Activated T-helper 1 cell treated with anti-CD3 and anti-CD28 coated beads, Interleukin-12 subunit alpha, Interleukin-12 subunit beta, Interleukin-2, Interleukin-4 antibody, amounts not matched to agents 30 ng/mL and 10 ng/mL and 1 ng/mL, durations not matched to agents 14 hours and 24 hours and 36 hours (primary cell): ENCODE data around the gene MMP3. TPM values are rescaled to one million over a fixed set of nuclear protein-coding genes. Genes with fewer than 3 reads are reported as not detected.

Experiments used
- DNase-seq: peaks from one replicate; pipeline ENCODE4 v3.0.0; 2021; ENCODE audit warnings: low spot score
- H3K27ac Mint-ChIP-seq: one replicate; pipeline ENCODE4 v1.8.0; 2021; ENCODE audit warnings: mild to moderate bottlenecking, mixed read lengths
- H3K27me3 Mint-ChIP-seq: one replicate; pipeline ENCODE4 v1.8.0; 2022; ENCODE audit warnings: mild to moderate bottlenecking, moderate library complexity, mixed read lengths; ENCODE audit not compliant: insufficient read depth
- H3K36me3 Mint-ChIP-seq: one replicate; pipeline ENCODE4 v1.8.0; 2021; ENCODE audit warnings: low read depth, mixed read lengths
- H3K4me1 Mint-ChIP-seq: one replicate; pipeline ENCODE4 v1.8.0; 2021; ENCODE audit warnings: low read depth, mixed read lengths
- H3K4me3 Mint-ChIP-seq: one replicate; pipeline ENCODE4 v1.8.0; 2021; ENCODE audit warnings: mild to moderate bottlenecking, moderate library complexity, mixed read lengths
- H3K9me3 Mint-ChIP-seq: one replicate; pipeline ENCODE4 v1.8.0; 2021; ENCODE audit warnings: mixed read lengths
- intact Hi-C: fragments of 100-400 bp; cut with micrococcal nuclease; formaldehyde crosslinking; loops from one replicate; pipeline ENCODE4 v1.15.1; 2024
- total RNA-seq: library from RNA; stranded (reverse); gene quantifications from 2 replicates; pipeline ENCODE4 v1.2.3, GENCODE V29; 2022

Gene MMP3
- total RNA-seq, 1 donor from 2014 or later = not detected

- intact Hi-C loops = loop anchor here (10.0 kb wide), 1 partner anchor 225 kb away; no protein-coding TSS in a partner anchor
- H3K27me3 Mint-ChIP-seq = peaks cover 23% of the 10 kb centered on the region
- H3K9me3 Mint-ChIP-seq = no peaks in the 10 kb centered on the region
- no peaks in the 10 kb centered on the region for H3K36me3 Mint-ChIP-seq
- no peak overlapping the region for H3K27ac Mint-ChIP-seq
- no peak for DNase-seq
- no peak overlapping the region for H3K4me3 Mint-ChIP-seq
- H3K4me1 Mint-ChIP-seq = no peaks in the 10 kb centered on the region
Measured at GRCh38 chr11:102830001-102830727, 13.2 kb downstream of the MMP3 start.

DNA sequence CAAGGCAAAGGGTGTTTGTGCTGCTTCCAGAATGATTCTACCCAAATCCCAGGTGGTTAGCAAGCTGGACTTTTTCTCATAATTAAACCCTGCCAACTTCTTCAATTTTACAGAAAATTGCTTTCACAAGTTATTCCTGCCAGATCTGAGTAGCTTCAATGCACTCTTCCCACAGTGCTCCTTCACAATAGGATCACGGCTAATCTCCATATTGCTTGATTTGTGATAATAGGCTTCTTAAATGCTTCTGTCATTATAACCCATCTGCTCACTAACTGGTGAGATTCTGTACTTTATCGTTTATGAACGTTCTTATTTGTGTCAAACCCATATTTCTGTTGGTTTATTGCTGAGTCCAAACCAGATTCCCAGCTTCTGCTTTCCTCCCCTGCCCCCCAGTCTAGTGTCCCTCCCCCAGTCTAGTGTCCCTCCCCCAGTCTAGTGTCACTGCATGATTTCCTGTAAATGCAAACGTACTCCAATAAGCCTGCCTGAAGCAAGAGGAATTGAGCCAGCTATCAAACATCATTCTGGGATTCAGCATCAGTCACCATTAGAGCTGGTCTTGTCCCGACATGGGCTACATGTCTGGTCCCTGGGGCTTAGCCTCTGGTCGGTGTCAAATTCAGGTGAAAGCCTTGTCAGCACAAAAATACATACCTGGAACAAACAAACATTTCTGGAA is 14.0 kb downstream of the MMP3 start:
- intact Hi-C loops = no loop called here
- H3K4me1 Mint-ChIP-seq = no peaks in the 10 kb centered on the region
- no peaks in the 10 kb centered on the region for H3K36me3 Mint-ChIP-seq
- H3K9me3 Mint-ChIP-seq = no peaks in the 10 kb centered on the region
- peaks cover 23% of the 10 kb centered on the region for H3K27me3 Mint-ChIP-seq
- DNase-seq = no peak
- H3K4me3 Mint-ChIP-seq = no peak overlapping the region
- no peak overlapping the region for H3K27ac Mint-ChIP-seq

GRCh38 chr11:102824556-102824955 is 18.9 kb downstream of the MMP3 start:
- no peaks in the 10 kb centered on the region for H3K4me1 Mint-ChIP-seq
- intact Hi-C loops = no loop called here

DNA sequence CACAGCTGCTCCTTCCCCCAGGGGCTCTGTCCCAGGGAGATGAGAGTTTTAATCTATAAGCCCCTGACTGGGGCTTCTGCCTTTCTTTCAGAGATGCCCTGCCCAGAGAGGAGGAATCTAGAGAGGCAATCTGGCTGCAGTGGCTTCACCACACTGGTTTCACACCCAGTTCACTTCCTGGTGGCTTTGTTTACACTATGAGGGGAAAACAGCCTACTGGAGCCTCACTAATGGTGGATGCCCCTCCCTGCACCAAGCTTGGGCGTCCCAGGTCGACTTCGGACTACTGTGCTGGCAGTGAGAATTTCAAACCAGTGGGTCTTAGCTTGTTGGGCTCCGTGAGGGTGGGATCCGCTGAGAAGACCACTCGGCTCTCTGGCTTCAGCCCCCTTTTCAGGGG is 23.9 kb downstream of the MMP3 start:
- no peak overlapping the region for H3K4me3 Mint-ChIP-seq
- peaks cover 9% of the 10 kb centered on the region for H3K9me3 Mint-ChIP-seq
- DNase-seq = no peak
- no peaks in the 10 kb centered on the region for H3K4me1 Mint-ChIP-seq
- intact Hi-C loops = no loop called here
- H3K27me3 Mint-ChIP-seq = no peaks in the 10 kb centered on the region
- H3K36me3 Mint-ChIP-seq = no peaks in the 10 kb centered on the region
- H3K27ac Mint-ChIP-seq = no peak overlapping the region

More at GRCh38 chr11:102824556-102824955, 18.9 kb downstream of the MMP3 start:
- no peak for DNase-seq
- no peaks in the 10 kb centered on the region for H3K9me3 Mint-ChIP-seq
- no peaks in the 10 kb centered on the region for H3K36me3 Mint-ChIP-seq
- no peak overlapping the region for H3K4me3 Mint-ChIP-seq
- no peak overlapping the region for H3K27ac Mint-ChIP-seq
- H3K27me3 Mint-ChIP-seq = peaks cover under 1% of the 10 kb centered on the region

DNA sequence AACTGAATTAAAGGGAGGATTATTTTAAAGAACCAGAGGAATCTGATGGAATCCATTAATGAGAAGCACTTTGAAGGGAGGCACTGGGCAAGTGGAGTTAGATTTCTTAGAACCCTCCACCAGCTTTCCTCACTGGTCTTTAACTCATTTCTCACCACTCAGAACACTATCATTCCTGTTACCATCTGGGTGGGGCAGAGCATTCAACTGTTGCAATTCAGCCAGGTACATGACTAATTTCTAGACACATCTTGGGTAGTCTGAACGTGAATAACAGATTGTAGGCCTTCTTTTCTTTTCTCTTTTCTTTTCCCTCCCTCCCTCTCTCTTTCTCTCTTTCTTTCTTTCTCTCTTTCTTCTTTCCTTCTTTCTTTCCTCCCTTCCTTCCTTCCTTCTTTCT is 29.9 kb downstream of the MMP3 start:
- no peaks in the 10 kb centered on the region for H3K36me3 Mint-ChIP-seq
- DNase-seq = no peak
- intact Hi-C loops = no loop called here

DNA sequence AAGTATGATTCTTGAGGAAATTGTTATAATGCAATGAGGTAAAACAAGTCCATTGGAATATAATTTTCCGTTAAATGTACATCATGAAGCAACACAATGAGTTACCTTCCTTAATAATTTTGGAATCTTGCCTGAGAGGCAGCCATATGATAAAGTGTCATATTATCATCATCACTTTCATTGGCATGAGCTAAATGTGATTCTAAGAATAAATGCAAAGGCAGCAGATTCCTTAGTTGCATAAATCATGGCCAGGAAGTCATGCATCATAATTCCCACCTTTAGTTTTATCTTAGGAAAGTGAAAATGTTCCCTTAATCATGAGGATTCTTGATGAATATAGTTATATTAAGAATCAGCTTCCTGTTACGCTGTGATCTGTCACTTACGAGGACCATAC is 31.2 kb downstream of the MMP3 start:
- H3K9me3 Mint-ChIP-seq = peaks cover 7% of the 10 kb centered on the region
- no peak overlapping the region for H3K27ac Mint-ChIP-seq
- H3K4me3 Mint-ChIP-seq = no peak overlapping the region
- H3K4me1 Mint-ChIP-seq = no peaks in the 10 kb centered on the region
- no peaks in the 10 kb centered on the region for H3K36me3 Mint-ChIP-seq
- intact Hi-C loops = no loop called here
- DNase-seq = no peak
- peaks cover 1% of the 10 kb centered on the region for H3K27me3 Mint-ChIP-seq

More for the DNA sequence above, 29.9 kb downstream of the MMP3 start:
- no peak overlapping the region for H3K27ac Mint-ChIP-seq
- H3K4me3 Mint-ChIP-seq = no peak overlapping the region
- H3K27me3 Mint-ChIP-seq = peaks cover 1% of the 10 kb centered on the region
- H3K9me3 Mint-ChIP-seq = peaks cover 9% of the 10 kb centered on the region
- no peaks in the 10 kb centered on the region for H3K4me1 Mint-ChIP-seq

GRCh38 chr11:102810950-102811660 is 32.3 kb downstream of the MMP3 start:
- Mint-ChIP-seq H3K4me3 (no peak overlapping the region), H3K9me3 (no peaks in the 10 kb centered on the region), H3K4me1 (no peaks in the 10 kb centered on the region), H3K27ac (no peak overlapping the region), H3K27me3 (peaks cover 1% of the 10 kb centered on the region), H3K36me3 (no peaks in the 10 kb centered on the region)
- intact Hi-C loops = no loop called here
- DNase-seq = no peak

- intact Hi-C loops = loop anchor here (2.0 kb wide), 1 partner anchor 131 kb away; no protein-coding TSS in a partner anchor
- Mint-ChIP-seq H3K4me1 (no peaks in the 10 kb centered on the region), H3K27me3 (peaks cover 1% of the 10 kb centered on the region), H3K27ac (no peak overlapping the region), H3K4me3 (no peak overlapping the region), H3K9me3 (no peaks in the 10 kb centered on the region), H3K36me3 (no peaks in the 10 kb centered on the region)
- no peak for DNase-seq
Measured at GRCh38 chr11:102809971-102810370, 33.4 kb downstream of the MMP3 start.

- no peaks in the 10 kb centered on the region for H3K36me3 Mint-ChIP-seq
- H3K27ac Mint-ChIP-seq = no peak overlapping the region
- no peak for DNase-seq
- H3K4me1 Mint-ChIP-seq = no peaks in the 10 kb centered on the region
- no peak overlapping the region for H3K4me3 Mint-ChIP-seq
- peaks cover 1% of the 10 kb centered on the region for H3K27me3 Mint-ChIP-seq
- H3K9me3 Mint-ChIP-seq = no peaks in the 10 kb centered on the region
- intact Hi-C loops = loop anchor here (2.0 kb wide), 1 partner anchor 133 kb away; no protein-coding TSS in a partner anchor
Measured at GRCh38 chr11:102807921-102808320, 35.5 kb downstream of the MMP3 start.

DNA sequence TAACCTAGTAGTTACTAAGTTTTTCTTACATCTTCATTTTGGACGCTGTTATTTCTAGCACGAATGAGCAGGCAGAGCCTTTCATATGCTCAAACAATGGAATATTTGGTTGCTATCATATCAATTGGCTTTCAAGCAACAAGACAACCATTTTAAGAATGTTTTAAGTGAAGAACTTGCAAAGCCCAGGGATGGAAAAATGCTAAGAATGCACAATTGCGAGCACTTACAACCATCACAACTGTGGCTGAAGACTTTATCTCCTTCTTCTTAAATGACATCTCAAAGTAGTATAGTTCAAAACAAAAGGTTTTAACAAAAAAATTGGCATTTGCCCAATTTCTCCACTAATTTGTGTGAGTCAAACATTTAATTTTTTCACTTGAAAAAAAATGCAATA is 37.1 kb downstream of the MMP3 start:
- no peak for DNase-seq
- no peaks in the 10 kb centered on the region for H3K9me3 Mint-ChIP-seq
- peaks cover 1% of the 10 kb centered on the region for H3K27me3 Mint-ChIP-seq
- no peak overlapping the region for H3K27ac Mint-ChIP-seq
- intact Hi-C loops = no loop called here
- H3K4me1 Mint-ChIP-seq = no peaks in the 10 kb centered on the region
- no peak overlapping the region for H3K4me3 Mint-ChIP-seq
- no peaks in the 10 kb centered on the region for H3K36me3 Mint-ChIP-seq

DNA sequence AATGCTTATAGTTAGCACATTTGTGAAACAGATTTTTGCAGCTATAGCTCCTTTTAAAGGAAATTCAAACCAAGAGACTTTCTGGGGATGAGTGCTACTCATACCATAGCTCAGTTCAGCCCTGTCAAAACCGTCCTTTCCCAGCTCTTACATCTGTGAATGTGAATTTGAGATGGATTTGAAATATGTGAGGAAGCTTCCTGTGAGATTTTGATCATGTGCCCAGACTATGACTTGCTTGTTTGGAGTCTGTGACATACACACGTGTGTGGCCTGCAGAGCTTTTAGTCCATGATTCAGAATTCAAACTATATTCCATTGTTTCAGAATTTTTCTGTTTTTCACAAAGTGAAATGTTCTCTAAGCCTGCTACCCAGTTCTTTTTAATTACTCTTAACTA is 41.1 kb downstream of the MMP3 start:
- Mint-ChIP-seq H3K36me3 (no peaks in the 10 kb centered on the region), H3K27ac (no peak overlapping the region), H3K4me3 (no peak overlapping the region), H3K4me1 (no peaks in the 10 kb centered on the region), H3K27me3 (peaks cover 4% of the 10 kb centered on the region), H3K9me3 (no peaks in the 10 kb centered on the region)
- intact Hi-C loops = no loop called here
- DNase-seq = no peak

DNA sequence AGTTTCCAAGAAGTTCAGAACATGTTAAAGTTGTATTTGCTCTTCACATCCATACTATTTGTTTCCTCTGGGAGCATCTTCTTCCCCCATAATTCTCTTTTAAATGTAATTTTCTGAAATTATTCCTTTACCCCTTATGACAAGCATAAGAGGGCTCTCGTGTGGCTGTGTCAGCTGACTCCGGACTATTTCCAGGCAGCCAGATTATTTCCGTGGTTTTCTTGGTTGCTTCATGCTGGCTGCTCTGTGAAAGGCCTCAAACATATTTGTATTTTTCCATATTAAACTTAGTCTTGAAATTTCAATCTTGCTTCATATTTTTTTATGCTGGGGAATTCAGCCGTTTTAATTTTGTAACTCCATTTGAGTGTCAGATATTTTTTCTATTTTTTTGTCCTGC is 42.6 kb downstream of the MMP3 start:
- H3K4me3 Mint-ChIP-seq = no peak overlapping the region
- peaks cover 4% of the 10 kb centered on the region for H3K27me3 Mint-ChIP-seq
- no peaks in the 10 kb centered on the region for H3K36me3 Mint-ChIP-seq
- H3K4me1 Mint-ChIP-seq = no peaks in the 10 kb centered on the region
- no peak overlapping the region for H3K27ac Mint-ChIP-seq
- no peaks in the 10 kb centered on the region for H3K9me3 Mint-ChIP-seq
- intact Hi-C loops = no loop called here
- no peak for DNase-seq
